GM23338 (cell line): ENCODE results near the gene DPP10. TPM values are rescaled to one million over a fixed set of nuclear protein-coding genes. Genes with fewer than 3 reads are reported as not detected.
"Not testable (repeated sequence)": the region's sequence is repeated elsewhere in the genome, so short reads cannot be mapped to it uniquely, and the experiment has no call there.

Source experiments
- ATAC-seq: fragments of 200-7000 bp; cut with Tn5 transposase; 3 replicates; pipeline ENCODE4 v1.9.1; 2020
- DNase-seq: peaks from one replicate; pipeline ENCODE4 v3.0.0-alpha.2; 2015; ENCODE audit warnings: low spot score
- H2AFZ ChIP-seq: fragments of 200-600 bp; sonication (generic); 2 replicates; pipeline ENCODE4 v1.8.0; 2016; ENCODE audit warnings: antibody characterized with exemption, mild to moderate bottlenecking, moderate library complexity
- H3F3A ChIP-seq: fragments of 200-600 bp; sonication (generic); replicated peaks from 2 replicates; pipeline ENCODE4 v1.8.0; 2017; ENCODE audit warnings: antibody characterized with exemption, mixed run types, low read depth
- H3K27ac ChIP-seq: fragments of 200-600 bp; sonication (generic); 2 replicates; pipeline ENCODE4 v1.6.1; 2016; ENCODE audit warnings: low read depth
- H3K27me3 ChIP-seq: fragments of 200-600 bp; sonication (generic); 2 replicates; pipeline ENCODE4 v1.8.0; 2016; ENCODE audit warnings: mild to moderate bottlenecking, mixed run types, moderate library complexity; ENCODE audit not compliant: insufficient read depth
- H3K36me3 ChIP-seq: fragments of 200-600 bp; sonication (generic); 2 replicates; pipeline ENCODE4 v1.8.0; 2016; ENCODE audit warnings: mild to moderate bottlenecking; ENCODE audit not compliant: insufficient read depth
- H3K4me1 ChIP-seq: fragments of 200-600 bp; sonication (generic); 2 replicates; pipeline ENCODE4 v1.8.0; 2016; ENCODE audit warnings: mild to moderate bottlenecking, moderate library complexity; ENCODE audit not compliant: insufficient read depth
- H3K4me2 ChIP-seq: fragments of 200-600 bp; sonication (generic); 2 replicates; pipeline ENCODE4 v1.7.1; 2017; ENCODE audit warnings: mixed run types
- H3K4me3 ChIP-seq: fragments of 200-600 bp; sonication (generic); 2 replicates; pipeline ENCODE4 v1.6.1; 2016; ENCODE audit warnings: mixed run types
- H3K79me2 ChIP-seq: fragments of 200-600 bp; sonication (generic); replicated peaks from 2 replicates; pipeline ENCODE4 v1.8.0; 2017; ENCODE audit warnings: mild to moderate bottlenecking; ENCODE audit not compliant: insufficient read depth
- H3K9me2 ChIP-seq: fragments of 200-600 bp; sonication (generic); 2 replicates; pipeline ENCODE4 v1.8.0; 2017; ENCODE audit not compliant: insufficient read depth
- H4K20me1 ChIP-seq: fragments of 200-600 bp; sonication (generic); replicated peaks from 2 replicates; pipeline ENCODE4 v1.8.0; 2017; ENCODE audit warnings: mild to moderate bottlenecking; ENCODE audit not compliant: insufficient read depth
- H3K27ac Mint-ChIP-seq: 2 replicates; pipeline ENCODE4 v1.8.0; 2020; ENCODE audit warnings: inconsistent platforms, mild to moderate bottlenecking, moderate library complexity, mixed read lengths
- H3K27me3 Mint-ChIP-seq: 3 replicates; pipeline ENCODE4 v1.8.0; 2022; ENCODE audit warnings: low read depth, mild to moderate bottlenecking, moderate library complexity, mixed read lengths, inconsistent platforms; ENCODE audit not compliant: insufficient read depth, poor library complexity
- H3K36me3 Mint-ChIP-seq: 3 replicates; pipeline ENCODE4 v1.8.0; 2021; ENCODE audit warnings: low read depth, mild to moderate bottlenecking, inconsistent platforms, moderate library complexity, mixed read lengths
- H3K4me1 Mint-ChIP-seq: 3 replicates; pipeline ENCODE4 v1.8.0; 2020; ENCODE audit warnings: mild to moderate bottlenecking, inconsistent platforms, mixed read lengths
- H3K4me3 Mint-ChIP-seq: 3 replicates; pipeline ENCODE4 v1.8.0; 2021; ENCODE audit warnings: moderate library complexity, mild to moderate bottlenecking, inconsistent platforms, mixed read lengths
- H3K9me3 Mint-ChIP-seq: 3 replicates; pipeline ENCODE4 v1.8.0; 2020; ENCODE audit warnings: moderate library complexity, mild to moderate bottlenecking, inconsistent platforms, mixed read lengths
- CREB1 ChIP-seq: fragments of 250-450 bp; sonication (Bioruptor Pico); IDR thresholded peaks from 2 replicates; pipeline ENCODE4 v1.5.0; 2020; ENCODE audit warnings: low read depth, mild to moderate bottlenecking, moderate library complexity
- CTCF ChIP-seq, 2 experiments: fragments of 200-600 bp in 1 of 2; sonication (generic) in 1 of 2; conservative IDR thresholded peaks; 2 replicates each; pipeline versions ENCODE4 v1.5.1 to v1.6.1; 2016 to 2017; ENCODE audit warnings: antibody characterized with exemption in 2 of 2, low read depth in 2 of 2, mild to moderate bottlenecking in 2 of 2, moderate library complexity in 1 of 2
- ETS1 ChIP-seq: IDR thresholded peaks from 2 replicates; pipeline ENCODE4 v1.6.1; 2016; ENCODE audit warnings: antibody characterized with exemption
- EZH2 ChIP-seq: fragments of 200-600 bp; sonication (generic); IDR thresholded peaks from one replicate; pipeline ENCODE4 v1.8.0; 2017; ENCODE audit warnings: antibody characterized with exemption, mild to moderate bottlenecking, low read depth; ENCODE audit not compliant: unreplicated experiment
- EZH2phosphoT487 ChIP-seq: fragments of 200-600 bp; sonication (generic); IDR thresholded peaks from one replicate; pipeline ENCODE4 v1.8.1; 2018; ENCODE audit warnings: antibody characterized with exemption; ENCODE audit not compliant: unreplicated experiment
- REST ChIP-seq: IDR thresholded peaks from one replicate; pipeline ENCODE4 v1.6.1; 2018; ENCODE audit warnings: antibody characterized with exemption; ENCODE audit not compliant: unreplicated experiment
- STAT1 ChIP-seq: IDR thresholded peaks from one replicate; pipeline ENCODE4 v1.6.1; 2016; ENCODE audit warnings: antibody characterized with exemption; ENCODE audit not compliant: unreplicated experiment
- ZNF114 ChIP-seq: fragments of 250-450 bp; sonication (Bioruptor Pico); IDR thresholded peaks from 2 replicates; pipeline ENCODE4 v1.5.0; 2020; ENCODE audit warnings: mild to moderate bottlenecking, moderate library complexity
- ZNF331 ChIP-seq: fragments of 250-450 bp; sonication (Bioruptor Pico); IDR thresholded peaks from 2 replicates; pipeline ENCODE4 v1.5.0; 2020; ENCODE audit warnings: low read depth, mild to moderate bottlenecking, moderate library complexity
- polyA plus RNA-seq: library from polyadenylated mRNA; unstranded; fragments of >200 nt; fragmentation: Nextera tagmentation; extraction: Ambion mirVana; gene quantifications from 2 replicates; pipeline ENCODE4 v1.2.1, GENCODE V29; 2016
- total RNA-seq: library from RNA; depleted of rRNA; stranded (reverse); fragments of >200 nt; shearing (Covaris generic); gene quantifications from 2 replicates; pipeline ENCODE4 v1.2.3, GENCODE V29; 2014

DPP10 gene
- total and polyA plus RNA-seq, 2 experiments from 2014 or later, result 3.6 to 14.8 TPM

- Histone ChIP-seq H3K9me2 (no peaks in the 10 kb centered on the region; the same call in 1 of the 2 replicates), H3K27me3 (no peaks in the 10 kb centered on the region), H3F3A (no peaks in the 10 kb centered on the region), H3K79me2 (no peaks in the 10 kb centered on the region), H3K36me3 (no peaks in the 10 kb centered on the region), H2AFZ (no peak overlapping the region), H3K4me1 (peaks cover 9% of the 10 kb centered on the region), H3K4me2 (no peak overlapping the region), H3K4me3 (no peak overlapping the region), H4K20me1 (no peaks in the 10 kb centered on the region), H3K27ac (no peak overlapping the region)
- Mint-ChIP-seq H3K27ac (no peak overlapping the region), H3K4me3 (no peak overlapping the region), H3K27me3 (no peaks in the 10 kb centered on the region), H3K9me3 (peaks cover 24% of the 10 kb centered on the region), H3K4me1 (peaks cover 9% of the 10 kb centered on the region), H3K36me3 (peaks cover 1% of the 10 kb centered on the region; the same call in 1 of the 3 replicates)
- no peak for DNase-seq
- no peak for ATAC-seq
- TF ChIP-seq ETS1 (no peak), ZNF331 (CRISPR knock-in tag) (no peak), ZNF114 (no peak), STAT1 (no peak), EZH2 (no peak), CREB1 (CRISPR knock-in tag) (no peak), EZH2phosphoT487 (no peak)
Observed at GRCh38 chr2:114517580-114517979, 75.1 kb downstream of the DPP10 start.

GRCh38 chr2:114518738-114519137 lies 76.3 kb downstream of the DPP10 start:
- ATAC-seq (no peak), DNase-seq (no peak)
- Mint-ChIP-seq H3K27ac (no peak overlapping the region), H3K36me3 (peaks cover 5% of the 10 kb centered on the region; the same call in 1 of the 3 replicates), H3K9me3 (peaks cover 28% of the 10 kb centered on the region), H3K4me1 (peaks cover 9% of the 10 kb centered on the region), H3K27me3 (no peaks in the 10 kb centered on the region), H3K4me3 (no peak overlapping the region)
- no peaks in the 10 kb centered on the region for H3F3A ChIP-seq
- no peaks in the 10 kb centered on the region; the same call in 1 of the 2 replicates for H3K9me2 ChIP-seq
- H2AFZ ChIP-seq, result no peak overlapping the region
- TF ChIP-seq EZH2phosphoT487, result no peak
- no peak for TF ChIP-seq STAT1
- no peak for TF ChIP-seq CREB1 (CRISPR knock-in tag)
- TF ChIP-seq CTCF (conservative IDR thresholded peaks at IDR 0.05; ENCODE audit: low read depth in 2 of 2), result no peak
- no peak for TF ChIP-seq REST
- no peaks in the 10 kb centered on the region for H3K27me3 ChIP-seq
- H3K36me3 ChIP-seq, result 0 out of 2 replicates have a peak, but pooled peaks cover 1% of the 10 kb centered on the region
- H3K27ac ChIP-seq, result no peak overlapping the region
- H4K20me1 ChIP-seq, result no peaks in the 10 kb centered on the region
- H3K4me2 ChIP-seq, result no peak overlapping the region
- peaks cover 9% of the 10 kb centered on the region for H3K4me1 ChIP-seq
- H3K4me3 ChIP-seq, result no peak overlapping the region
- no peaks in the 10 kb centered on the region for H3K79me2 ChIP-seq

GRCh38 chr2:114522612-114523011 lies 80.2 kb downstream of the DPP10 start:
- H4K20me1 ChIP-seq, H3K4me2 ChIP-seq, H3K27me3 ChIP-seq, ATAC-seq, H3K4me3 ChIP-seq, DNase-seq, H3F3A ChIP-seq, H3K9me2 ChIP-seq, H3K79me2 ChIP-seq, H3K27ac Mint-ChIP-seq, H3K4me3 Mint-ChIP-seq, H3K4me1 Mint-ChIP-seq, H2AFZ ChIP-seq, H3K36me3 ChIP-seq, H3K27me3 Mint-ChIP-seq, H3K36me3 Mint-ChIP-seq, H3K4me1 ChIP-seq, H3K27ac ChIP-seq: not testable (repeated sequence)
- peaks cover 33% of the 10 kb centered on the region for H3K9me3 Mint-ChIP-seq
